MM.1S (cell line): Measurements from ENCODE around the gene DCBLD1.

ENCODE experiments used
- CTCF ChIP-seq: fragments of 300-600 bp; sonication (generic); IDR thresholded peaks from 2 replicates; pipeline ENCODE4 v1.5.1; 2016; ENCODE audit warnings: antibody characterized with exemption, low read length, mixed read lengths
- EZH2 ChIP-seq: fragments of 300-600 bp; sonication (generic); optimal IDR thresholded peaks from 2 replicates; pipeline ENCODE3; 2017; ENCODE audit warnings: low read depth, mild to moderate bottlenecking, antibody characterized with exemption, low read length, mixed read lengths

- TF ChIP-seq CTCF (no peak), EZH2 (no peak)
Observed at GRCh38 chr6:117496383-117496990, 14.0 kb downstream of the DCBLD1 start.
